HEK293 (cell line): ENCODE data around the gene TLL1.

ENCODE experiments used
- CTCF ChIA-PET: fragments of 350-600 bp; formaldehyde crosslinking; extraction: SDS; loops from one replicate; lab custom pipeline; 2021; ENCODE audit warnings: antibody characterized with exemption; lab: Yijun Ruan, JAX
- POLR2A ChIA-PET: fragments of 300-600 bp; formaldehyde crosslinking; extraction: SDS; loops from one replicate; lab custom pipeline; 2020; ENCODE audit warnings: antibody characterized with exemption, inconsistent platforms; lab: Yijun Ruan, JAX
- H3K27ac ChIP-seq: fragments of 200-500 bp; sonication (Bioruptor generic); 2 replicates; pipeline ENCODE4 v1.5.1; 2014; ENCODE audit warnings: low read depth, low read length, control low read depth, inconsistent platforms; ENCODE audit errors: extremely low read depth
- H3K36me3 ChIP-seq, 2 experiments: fragments of 200-500 bp in 1 of 2; sonication (Bioruptor generic) in 1 of 2; 1 replicate in 1 of 2; 2 replicates in 1 of 2; pipeline ENCODE4 v1.5.1; 2014 to 2017; ENCODE audit warnings: inconsistent platforms in 2 of 2, low read length in 2 of 2; ENCODE audit not compliant: control insufficient read depth in 2 of 2, insufficient read depth in 1 of 2
- H3K4me1 ChIP-seq: fragments of 200-500 bp; sonication (Bioruptor generic); 2 replicates; pipeline ENCODE4 v1.5.1; 2014; ENCODE audit warnings: mild to moderate bottlenecking, low read length, inconsistent platforms; ENCODE audit not compliant: control insufficient read depth, insufficient read depth
- H3K4me3 ChIP-seq: 2 replicates; pipeline ENCODE4 v1.5.1; 2011; ENCODE audit warnings: low read depth, mild to moderate bottlenecking, control low read depth, low read length, moderate library complexity
- H3K9me3 ChIP-seq: fragments of 200-500 bp; sonication (Bioruptor generic); 2 replicates; pipeline ENCODE4 v1.5.1; 2014; ENCODE audit warnings: low read depth, low read length, inconsistent platforms; ENCODE audit not compliant: control insufficient read depth, insufficient read depth
- BCL6B ChIP-seq: fragments of 450-650 bp; formaldehyde crosslinking; IDR thresholded peaks from 2 replicates; pipeline ENCODE4 v1.5.1; 2017; ENCODE audit warnings: missing biosample characterization, missing genetic modification characterization
- GLIS1 ChIP-seq: fragments of 450-650 bp; formaldehyde crosslinking; IDR thresholded peaks from 2 replicates; pipeline ENCODE4 v1.5.1; 2016; ENCODE audit warnings: missing biosample characterization, missing genetic modification characterization
- HIC1 ChIP-seq: fragments of 450-650 bp; formaldehyde crosslinking; IDR thresholded peaks from 2 replicates; pipeline ENCODE4 v1.5.1; 2016; ENCODE audit warnings: missing biosample characterization, missing genetic modification characterization
- HOXA7 ChIP-seq: sonication (generic); formaldehyde crosslinking; IDR thresholded peaks from 2 replicates; pipeline ENCODE4 v1.8.1; 2022; ENCODE audit warnings: missing genetic modification reagents, borderline replicate concordance
- MYNN ChIP-seq: fragments of 450-650 bp; formaldehyde crosslinking; IDR thresholded peaks from 2 replicates; pipeline ENCODE4 v1.5.1; 2016; ENCODE audit warnings: missing biosample characterization, missing genetic modification characterization, borderline replicate concordance
- SALL2 ChIP-seq: fragments of 450-650 bp; formaldehyde crosslinking; IDR thresholded peaks from 2 replicates; pipeline ENCODE4 v1.5.0; 2017; ENCODE audit warnings: missing biosample characterization, mild to moderate bottlenecking, missing genetic modification characterization, borderline replicate concordance
- WT1 ChIP-seq: fragments of 450-650 bp; formaldehyde crosslinking; IDR thresholded peaks from 2 replicates; pipeline ENCODE4 v1.5.1; 2016; ENCODE audit warnings: missing biosample characterization, missing genetic modification characterization
- ZBTB1 ChIP-seq: fragments of 450-650 bp; formaldehyde crosslinking; IDR thresholded peaks from 2 replicates; pipeline ENCODE4 v1.5.1; 2016; ENCODE audit warnings: missing biosample characterization, missing genetic modification characterization
- ZBTB6 ChIP-seq: fragments of 450-650 bp; formaldehyde crosslinking; IDR thresholded peaks from 2 replicates; pipeline ENCODE4 v1.5.1; 2017; ENCODE audit warnings: missing biosample characterization, missing genetic modification characterization
- ZFHX2 ChIP-seq: fragments of 450-650 bp; formaldehyde crosslinking; conservative IDR thresholded peaks from 2 replicates; pipeline ENCODE4 v1.5.1; 2016; ENCODE audit warnings: missing biosample characterization, missing genetic modification characterization
- ZNF16 ChIP-seq: fragments of 450-650 bp; formaldehyde crosslinking; IDR thresholded peaks from 2 replicates; pipeline ENCODE4 v1.5.1; 2016; ENCODE audit warnings: low read depth, missing biosample characterization, missing genetic modification characterization
- ZNF169 ChIP-seq: fragments of 450-650 bp; formaldehyde crosslinking; IDR thresholded peaks from 2 replicates; pipeline ENCODE4 v1.5.1; 2016; ENCODE audit warnings: missing biosample characterization, missing genetic modification characterization
- ZNF174 ChIP-seq: fragments of 450-650 bp; formaldehyde crosslinking; IDR thresholded peaks from 2 replicates; pipeline ENCODE4 v1.5.0; 2017; ENCODE audit warnings: missing biosample characterization, mild to moderate bottlenecking, missing genetic modification characterization
- ZNF221 ChIP-seq: fragments of 450-650 bp; formaldehyde crosslinking; IDR thresholded peaks from 2 replicates; pipeline ENCODE4 v1.5.1; 2017; ENCODE audit warnings: missing biosample characterization, missing genetic modification characterization, borderline replicate concordance
- ZNF404 ChIP-seq: fragments of 450-650 bp; formaldehyde crosslinking; IDR thresholded peaks from 2 replicates; pipeline ENCODE4 v1.5.1; 2017; ENCODE audit warnings: missing biosample characterization, missing genetic modification characterization
- ZNF433 ChIP-seq: fragments of 450-650 bp; formaldehyde crosslinking; IDR thresholded peaks from 2 replicates; pipeline ENCODE4 v1.5.1; 2016; ENCODE audit warnings: missing biosample characterization, missing genetic modification characterization, low read depth
- ZNF544 ChIP-seq: fragments of 450-650 bp; formaldehyde crosslinking; IDR thresholded peaks from 2 replicates; pipeline ENCODE4 v1.5.0; 2017; ENCODE audit warnings: missing biosample characterization, missing genetic modification characterization
- ZNF548 ChIP-seq: fragments of 450-650 bp; formaldehyde crosslinking; IDR thresholded peaks from 2 replicates; pipeline ENCODE4 v1.5.1; 2016; ENCODE audit warnings: missing biosample characterization, missing genetic modification characterization
- ZNF585B ChIP-seq: fragments of 450-650 bp; formaldehyde crosslinking; IDR thresholded peaks from 2 replicates; pipeline ENCODE4 v1.5.1; 2016; ENCODE audit warnings: missing biosample characterization, missing genetic modification characterization
- ZNF654 ChIP-seq: fragments of 450-650 bp; formaldehyde crosslinking; IDR thresholded peaks from 2 replicates; pipeline ENCODE4 v1.5.1; 2016; ENCODE audit warnings: low read depth, missing biosample characterization, missing genetic modification characterization
- ZNF658 ChIP-seq: fragments of 450-650 bp; formaldehyde crosslinking; IDR thresholded peaks from 2 replicates; pipeline ENCODE4; 2016; ENCODE audit warnings: missing biosample characterization, missing genetic modification characterization
- ZNF664 ChIP-seq: fragments of 450-650 bp; formaldehyde crosslinking; IDR thresholded peaks from 2 replicates; pipeline ENCODE4 v1.5.1; 2016; ENCODE audit warnings: missing biosample characterization, missing genetic modification characterization
- ZNF785 ChIP-seq: fragments of 450-650 bp; formaldehyde crosslinking; IDR thresholded peaks from 2 replicates; pipeline ENCODE4 v1.5.1; 2016; ENCODE audit warnings: missing biosample characterization, missing genetic modification characterization
- ZNF792 ChIP-seq: fragments of 450-650 bp; formaldehyde crosslinking; IDR thresholded peaks from 2 replicates; pipeline ENCODE4 v1.5.1; 2016; ENCODE audit warnings: missing biosample characterization, missing genetic modification characterization
- ZNF837 ChIP-seq: fragments of 450-650 bp; formaldehyde crosslinking; IDR thresholded peaks from 2 replicates; pipeline ENCODE4 v1.5.1; 2016; ENCODE audit warnings: missing biosample characterization, missing genetic modification characterization
- TF ChIP-seq, protein P1 (sequence below): fragments of 450-650 bp; formaldehyde crosslinking; IDR thresholded peaks from 2 replicates; pipeline ENCODE4 v1.5.1; 2016; ENCODE audit warnings: missing biosample characterization, missing genetic modification characterization
- TF ChIP-seq, protein P2 (sequence below): fragments of 450-650 bp; formaldehyde crosslinking; IDR thresholded peaks from 2 replicates; pipeline ENCODE4 v1.5.1; 2017; ENCODE audit warnings: missing biosample characterization, missing genetic modification characterization

Gene TLL1

GRCh38 chr4:165970703-165971420 lies 97.8 kb downstream of the TLL1 start:
- Histone ChIP-seq H3K4me1 (no peaks in the 10 kb centered on the region; the same call in 1 of the 2 replicates), H3K4me3 (no peak overlapping the region), H3K27ac (no peak overlapping the region), H3K9me3 (no peaks in the 10 kb centered on the region), H3K36me3 (no peaks in the 10 kb centered on the region)
- CTCF ChIA-PET = no interaction called here
- POLR2A ChIA-PET = no interaction called here
- TF ChIP-seq ZNF433 (tag by site-specific recombination) (no peak), HIC1 (no peak), ZNF221 (no peak), SALL2 (tag by site-specific recombination) (no peak), ZNF585B (tag by site-specific recombination) (no peak), ZNF664 (no peak), ZNF16 (no peak), ZNF404 (no peak), ZNF658 (tag by site-specific recombination) (no peak), ZNF837 (tag by site-specific recombination) (no peak), MYNN (tag by site-specific recombination) (no peak), GLIS1 (tag by site-specific recombination) (no peak), ZNF792 (tag by site-specific recombination) (no peak), ZNF548 (tag by site-specific recombination) (no peak), ZFHX2 (tag by site-specific recombination) (no peak), ZNF544 (tag by site-specific recombination) (no peak), ZBTB6 (tag by site-specific recombination) (no peak)
- TF ChIP-seq, protein P1, sequence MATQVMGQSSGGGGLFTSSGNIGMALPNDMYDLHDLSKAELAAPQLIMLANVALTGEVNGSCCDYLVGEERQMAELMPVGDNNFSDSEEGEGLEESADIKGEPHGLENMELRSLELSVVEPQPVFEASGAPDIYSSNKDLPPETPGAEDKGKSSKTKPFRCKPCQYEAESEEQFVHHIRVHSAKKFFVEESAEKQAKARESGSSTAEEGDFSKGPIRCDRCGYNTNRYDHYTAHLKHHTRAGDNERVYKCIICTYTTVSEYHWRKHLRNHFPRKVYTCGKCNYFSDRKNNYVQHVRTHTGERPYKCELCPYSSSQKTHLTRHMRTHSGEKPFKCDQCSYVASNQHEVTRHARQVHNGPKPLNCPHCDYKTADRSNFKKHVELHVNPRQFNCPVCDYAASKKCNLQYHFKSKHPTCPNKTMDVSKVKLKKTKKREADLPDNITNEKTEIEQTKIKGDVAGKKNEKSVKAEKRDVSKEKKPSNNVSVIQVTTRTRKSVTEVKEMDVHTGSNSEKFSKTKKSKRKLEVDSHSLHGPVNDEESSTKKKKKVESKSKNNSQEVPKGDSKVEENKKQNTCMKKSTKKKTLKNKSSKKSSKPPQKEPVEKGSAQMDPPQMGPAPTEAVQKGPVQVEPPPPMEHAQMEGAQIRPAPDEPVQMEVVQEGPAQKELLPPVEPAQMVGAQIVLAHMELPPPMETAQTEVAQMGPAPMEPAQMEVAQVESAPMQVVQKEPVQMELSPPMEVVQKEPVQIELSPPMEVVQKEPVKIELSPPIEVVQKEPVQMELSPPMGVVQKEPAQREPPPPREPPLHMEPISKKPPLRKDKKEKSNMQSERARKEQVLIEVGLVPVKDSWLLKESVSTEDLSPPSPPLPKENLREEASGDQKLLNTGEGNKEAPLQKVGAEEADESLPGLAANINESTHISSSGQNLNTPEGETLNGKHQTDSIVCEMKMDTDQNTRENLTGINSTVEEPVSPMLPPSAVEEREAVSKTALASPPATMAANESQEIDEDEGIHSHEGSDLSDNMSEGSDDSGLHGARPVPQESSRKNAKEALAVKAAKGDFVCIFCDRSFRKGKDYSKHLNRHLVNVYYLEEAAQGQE (tag by site-specific recombination) = no peak

GRCh38 chr4:165971446-165971845 lies 98.4 kb downstream of the TLL1 start:
- Histone ChIP-seq H3K4me1 (no peaks in the 10 kb centered on the region), H3K4me3 (no peak overlapping the region), H3K36me3 (no peaks in the 10 kb centered on the region), H3K9me3 (no peaks in the 10 kb centered on the region), H3K27ac (no peak overlapping the region)
- ChIA-PET CTCF (no interaction called here), POLR2A (no interaction called here)
- TF ChIP-seq ZNF654 (tag by site-specific recombination) (no peak), BCL6B (tag by site-specific recombination) (no peak), ZNF174 (no peak), ZBTB1 (tag by site-specific recombination) (no peak), WT1 (no peak), ZNF785 (tag by site-specific recombination) (no peak), HOXA7 (CRISPR knock-in tag) (no peak), ZNF169 (tag by site-specific recombination) (no peak)
- TF ChIP-seq, protein P2, sequence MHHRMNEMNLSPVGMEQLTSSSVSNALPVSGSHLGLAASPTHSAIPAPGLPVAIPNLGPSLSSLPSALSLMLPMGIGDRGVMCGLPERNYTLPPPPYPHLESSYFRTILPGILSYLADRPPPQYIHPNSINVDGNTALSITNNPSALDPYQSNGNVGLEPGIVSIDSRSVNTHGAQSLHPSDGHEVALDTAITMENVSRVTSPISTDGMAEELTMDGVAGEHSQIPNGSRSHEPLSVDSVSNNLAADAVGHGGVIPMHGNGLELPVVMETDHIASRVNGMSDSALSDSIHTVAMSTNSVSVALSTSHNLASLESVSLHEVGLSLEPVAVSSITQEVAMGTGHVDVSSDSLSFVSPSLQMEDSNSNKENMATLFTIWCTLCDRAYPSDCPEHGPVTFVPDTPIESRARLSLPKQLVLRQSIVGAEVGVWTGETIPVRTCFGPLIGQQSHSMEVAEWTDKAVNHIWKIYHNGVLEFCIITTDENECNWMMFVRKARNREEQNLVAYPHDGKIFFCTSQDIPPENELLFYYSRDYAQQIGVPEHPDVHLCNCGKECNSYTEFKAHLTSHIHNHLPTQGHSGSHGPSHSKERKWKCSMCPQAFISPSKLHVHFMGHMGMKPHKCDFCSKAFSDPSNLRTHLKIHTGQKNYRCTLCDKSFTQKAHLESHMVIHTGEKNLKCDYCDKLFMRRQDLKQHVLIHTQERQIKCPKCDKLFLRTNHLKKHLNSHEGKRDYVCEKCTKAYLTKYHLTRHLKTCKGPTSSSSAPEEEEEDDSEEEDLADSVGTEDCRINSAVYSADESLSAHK (tag by site-specific recombination) = no peak
